Stimulated activated CD8-positive, alpha-beta memory T cell treated with anti-CD3 and anti-CD28 coated beads, Interleukin-7, amount 100 ng/mL, for 4 hours (primary cell): ENCODE measurements around the gene DAP.

Experiments used
- DNase-seq, 2 donors: peaks; one replicate each; pipeline ENCODE4 v3.0.0-alpha.2; 2020; ENCODE audit warnings: low read depth in 2 of 2

DAP gene

GRCh38 chr5:10709933-10710332, 51.1 kb downstream of the DAP start:
- no peak for DNase-seq

GRCh38 chr5:10709409-10709808, 51.6 kb downstream of the DAP start:
- no peak for DNase-seq

- no peak for DNase-seq
Measured at GRCh38 chr5:10708189-10708944, 52.7 kb downstream of the DAP start.

DNA sequence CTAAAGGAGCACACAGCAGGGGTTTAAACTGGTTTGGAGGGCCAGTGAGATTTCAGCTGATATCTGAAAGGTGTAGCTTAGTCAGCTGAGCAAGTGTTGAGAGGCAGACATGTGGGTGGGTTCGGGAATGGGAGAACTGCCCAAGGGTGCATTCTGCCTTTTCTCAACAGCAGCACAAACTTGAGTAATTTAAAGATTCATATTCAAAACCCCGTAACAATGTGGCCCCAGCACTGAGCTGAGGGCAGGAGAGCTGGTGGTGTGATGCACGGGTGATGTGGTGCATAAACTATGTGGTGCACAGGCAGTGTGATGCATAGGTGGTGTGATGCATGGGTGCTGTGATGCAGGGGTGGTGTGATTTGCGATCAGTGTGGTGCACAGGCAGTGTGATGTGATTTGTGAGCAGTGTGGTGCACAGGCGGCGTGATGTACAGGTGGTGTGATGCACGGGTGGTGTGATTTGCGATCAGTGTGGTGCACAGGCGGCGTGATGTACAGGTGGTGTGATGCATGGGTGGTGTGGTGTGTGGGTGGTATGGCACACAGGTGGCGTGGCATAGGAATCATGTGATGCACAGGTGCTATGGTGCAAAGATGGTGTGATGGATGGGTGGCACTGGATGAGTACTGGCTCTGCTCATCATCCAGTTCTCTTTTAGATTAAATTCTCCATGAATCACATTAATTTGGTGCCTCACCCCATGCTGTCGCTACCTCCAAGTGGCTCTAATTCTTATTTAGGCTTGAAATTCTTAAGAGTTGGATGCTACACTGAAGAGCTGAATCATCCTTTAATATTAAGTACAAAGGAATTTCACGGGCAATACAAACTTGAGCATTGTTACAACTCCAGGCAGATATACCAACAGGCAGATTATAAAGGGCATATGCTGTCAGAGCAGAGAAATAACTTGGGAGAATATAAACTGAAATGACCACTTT, 53.6 kb downstream of the DAP start:
- no peak for DNase-seq

DNA sequence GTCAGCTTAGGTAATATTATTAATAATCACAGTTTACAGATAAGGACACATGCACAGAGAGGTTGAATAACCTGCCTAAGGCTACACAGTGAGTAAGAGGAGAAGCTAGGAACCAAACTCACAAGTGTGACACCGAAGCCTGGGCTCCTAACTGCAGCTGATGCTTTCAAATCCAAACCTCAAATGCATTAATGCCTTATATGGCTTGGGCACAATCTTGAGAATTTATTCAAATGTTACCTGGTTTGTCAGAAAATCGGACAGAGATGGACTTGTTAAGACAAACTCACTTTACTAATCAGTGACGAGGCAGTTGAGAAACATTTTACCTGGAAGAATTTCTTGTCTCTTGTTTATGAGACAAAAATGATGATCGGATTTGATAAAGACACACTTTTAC, 54.7 kb downstream of the DAP start:
- DNase-seq = no peak

DNA sequence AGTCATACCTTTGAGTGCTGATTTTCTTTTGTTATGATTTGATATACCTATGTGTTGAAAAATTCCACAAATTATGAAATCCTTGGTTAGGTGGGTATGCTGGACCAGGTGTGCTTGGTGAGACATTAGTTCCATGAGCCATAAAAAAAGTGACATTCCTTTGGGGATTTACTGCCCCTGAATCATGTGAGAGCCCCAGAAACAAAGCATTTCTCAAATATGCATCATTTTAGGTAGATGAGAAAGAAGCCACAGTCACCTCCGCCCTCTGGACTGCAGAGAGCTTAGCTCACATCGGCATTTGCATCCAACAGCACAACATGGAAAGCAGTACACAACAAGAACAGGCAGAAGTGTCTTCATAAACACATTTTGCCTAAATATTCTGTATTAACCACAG, 55.3 kb downstream of the DAP start:
- no peak for DNase-seq

DNA sequence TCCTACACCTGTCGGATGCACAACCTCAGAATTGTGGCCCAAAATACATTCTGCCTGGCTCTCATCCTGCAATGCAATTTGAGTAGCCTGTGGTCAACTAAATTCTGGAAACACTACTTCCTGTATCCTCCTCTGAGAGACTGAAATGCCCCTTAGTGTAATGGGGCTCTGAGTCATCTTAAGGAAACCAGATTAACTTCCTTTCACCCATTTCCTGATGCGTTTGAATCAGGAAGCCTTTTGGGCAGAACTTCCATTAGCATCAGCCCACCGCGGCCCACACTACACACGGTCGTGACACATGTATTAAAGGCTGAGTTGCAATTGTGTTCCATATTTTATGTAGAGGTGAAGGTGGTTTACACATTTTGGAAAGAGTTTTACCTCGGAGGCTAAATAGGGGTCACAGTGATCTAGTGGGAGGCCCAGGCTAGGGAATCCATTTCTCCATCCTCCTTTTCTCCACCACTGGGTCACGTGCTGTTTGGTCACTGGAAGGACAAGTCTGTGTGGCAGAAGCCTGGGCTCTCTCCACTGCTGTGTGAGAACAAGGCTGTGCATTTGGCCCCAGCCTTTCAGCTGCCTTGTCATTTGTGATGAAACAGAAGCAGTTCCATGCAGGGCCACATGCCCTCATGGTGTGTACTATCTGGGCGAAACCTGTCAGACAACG, 55.9 kb downstream of the DAP start:
- no peak for DNase-seq

- no peak for DNase-seq
Measured at GRCh38 chr5:10703676-10704075, 57.4 kb downstream of the DAP start.

GRCh38 chr5:10702911-10703491, 58.0 kb downstream of the DAP start:
- no peak for DNase-seq

GRCh38 chr5:10702040-10702629, 58.9 kb downstream of the DAP start:
- no peak for DNase-seq

DNA sequence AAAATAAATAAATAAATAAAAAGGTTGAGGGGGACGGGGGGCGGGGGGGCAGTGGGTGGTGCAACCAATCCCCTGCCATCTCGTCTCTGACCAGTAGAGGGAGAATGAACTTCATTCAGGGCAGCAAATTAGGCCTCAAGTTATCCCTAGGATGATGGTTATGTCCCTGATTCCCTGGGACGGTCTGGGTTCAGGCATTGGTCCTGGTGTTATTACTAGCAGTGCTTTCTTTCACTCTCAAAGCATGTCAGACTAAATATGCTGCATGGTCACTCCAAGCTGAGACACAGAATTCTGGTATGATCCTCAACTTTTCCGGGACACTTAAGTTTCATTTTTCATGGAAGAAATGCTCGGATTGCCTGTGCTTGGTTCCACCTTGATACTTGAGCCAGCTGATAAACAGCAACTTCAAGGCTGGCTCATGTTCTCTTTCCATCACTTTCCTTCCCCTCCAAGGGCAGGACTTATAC, 59.4 kb downstream of the DAP start:
- no peak for DNase-seq

- DNase-seq = no peak
Measured at GRCh38 chr5:10700516-10700915, 60.5 kb downstream of the DAP start.

DNA sequence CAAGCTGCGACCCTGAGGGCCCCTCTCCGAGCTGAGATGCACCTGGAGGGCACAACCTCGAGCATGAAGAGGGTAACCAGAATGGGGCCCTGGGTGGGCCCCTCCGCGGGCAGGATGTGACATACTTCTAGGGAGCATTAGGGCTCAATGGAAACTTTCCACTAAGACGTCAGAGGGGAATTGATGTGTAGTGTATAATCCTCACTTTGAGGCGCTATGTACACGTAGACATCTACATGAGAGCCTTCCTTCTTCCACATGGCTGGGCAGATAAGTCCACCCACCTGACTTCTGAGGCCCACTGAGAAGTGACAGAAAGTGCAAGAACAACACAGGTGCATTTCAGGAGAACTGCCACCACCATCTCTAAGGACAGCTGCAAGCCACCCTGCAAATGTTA, 61.0 kb downstream of the DAP start:
- DNase-seq = no peak

- no peak for DNase-seq
Measured at GRCh38 chr5:10699281-10699874, 61.7 kb downstream of the DAP start.

GRCh38 chr5:10695759-10696543, 65.1 kb downstream of the DAP start:
- DNase-seq = no peak

DNA sequence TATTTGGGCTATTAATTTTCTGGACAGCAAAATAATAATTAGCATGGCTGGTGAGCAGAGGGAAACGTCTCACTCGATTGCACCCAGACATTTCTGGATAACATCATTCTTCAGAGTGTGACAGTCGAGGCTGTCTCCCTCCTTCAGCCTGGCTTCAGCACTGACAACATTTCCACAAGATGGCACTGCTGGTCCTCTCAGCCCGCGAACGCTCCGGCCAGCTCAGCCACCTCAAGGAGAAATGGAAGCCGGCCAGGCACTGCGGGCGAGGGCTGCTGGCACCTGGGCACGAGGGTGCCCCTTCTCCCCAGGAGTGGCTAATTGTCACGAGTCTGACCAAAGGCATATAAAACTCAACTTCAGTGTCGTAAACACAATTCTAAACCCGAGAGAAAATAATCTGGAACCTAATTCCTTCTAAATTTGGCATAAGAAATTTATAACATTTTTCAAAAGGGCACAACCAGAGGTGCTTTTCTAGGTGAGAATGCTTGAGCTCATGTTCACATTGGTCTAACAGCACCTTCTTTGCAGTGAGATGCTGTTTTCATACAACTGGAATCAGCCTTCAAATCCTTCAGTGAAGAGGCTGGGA, 65.9 kb downstream of the DAP start:
- DNase-seq = no peak

DNA sequence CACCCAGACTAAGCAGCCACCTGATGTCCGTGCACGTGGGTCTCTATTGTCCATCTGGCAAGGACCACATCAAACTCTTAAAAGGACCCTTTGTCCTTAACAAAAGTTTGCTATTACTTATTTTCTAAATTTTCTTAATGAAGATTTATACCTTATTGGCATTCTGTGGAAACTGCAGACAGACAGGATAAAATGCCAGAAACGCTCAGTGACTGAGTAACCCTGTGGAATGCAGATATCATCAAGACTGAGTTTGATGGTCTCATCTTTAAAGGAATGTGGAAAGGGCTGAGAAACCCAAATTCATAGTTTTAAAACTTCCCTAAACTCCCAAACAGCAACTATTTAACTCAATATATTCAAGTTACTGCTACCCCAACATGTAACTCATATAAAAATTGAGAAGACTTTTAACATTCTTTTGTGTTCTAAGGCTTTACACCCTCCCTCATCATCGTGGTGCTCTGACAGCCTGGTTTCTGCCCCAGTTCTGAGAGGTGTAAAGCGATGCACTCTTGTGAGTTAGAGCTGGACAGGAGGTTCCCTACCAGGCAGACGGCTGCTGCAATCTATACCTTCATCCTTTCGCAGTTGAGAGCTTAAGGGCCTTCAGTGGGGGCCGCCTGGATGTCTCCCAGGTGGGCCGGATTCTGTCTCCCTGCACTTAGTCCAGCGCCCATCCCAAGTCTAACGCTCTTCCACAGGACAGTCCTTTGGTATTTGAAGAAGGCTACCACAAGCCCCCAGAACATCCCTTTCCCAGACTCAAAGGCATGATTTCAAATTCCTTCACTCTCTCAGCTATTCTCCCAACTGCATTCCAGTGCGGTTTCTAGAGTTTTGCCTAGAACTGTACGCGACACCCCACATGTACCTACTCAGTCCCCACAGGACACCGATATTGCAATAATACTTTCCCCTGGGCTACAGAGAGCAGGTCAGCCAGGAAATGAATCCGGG, 68.9 kb downstream of the DAP start:
- DNase-seq = no peak
